ENCODE measurements around the gene ITGBL1.

Gene ITGBL1

DNA sequence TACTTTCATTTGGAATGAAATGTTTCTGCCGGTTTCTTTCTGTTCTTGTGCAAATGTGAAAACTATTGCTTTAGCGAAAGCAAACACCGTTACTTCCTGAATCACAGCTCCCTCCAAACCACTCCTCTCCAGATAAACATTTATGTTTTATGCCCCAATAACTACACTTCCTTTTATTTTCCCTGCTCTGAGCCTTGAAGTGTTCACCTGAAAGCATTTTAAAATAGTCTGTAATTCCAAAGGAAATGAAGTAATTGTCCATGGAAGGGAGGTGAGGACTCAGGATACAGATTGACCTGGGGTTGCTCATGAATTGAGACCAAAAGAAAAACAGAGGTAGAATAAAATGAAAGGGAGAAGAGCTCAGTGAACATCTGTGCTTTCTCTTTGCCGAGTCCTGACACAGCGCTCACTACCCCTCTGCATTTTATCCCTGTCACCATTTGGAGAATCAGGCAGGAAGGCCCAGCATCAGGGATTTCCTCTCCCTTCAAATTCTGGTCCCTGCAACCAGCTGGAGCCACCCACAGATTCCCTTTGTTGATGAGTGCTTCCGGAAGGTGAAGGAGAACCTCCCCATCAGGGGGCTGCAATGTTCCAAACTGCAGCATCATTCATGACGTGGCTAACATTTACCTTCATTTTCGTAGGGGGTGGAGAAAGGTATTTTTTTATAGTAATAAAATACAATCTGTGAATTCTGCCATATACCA lies 171.9 kb downstream of the ITGBL1 start:
- Histone ChIP-seq H3K36me3 (ENCODE audit: control insufficient read depth, insufficient read depth, low read length) (no peaks in the 10 kb centered on the region), H3K27ac (ENCODE audit: insufficient read depth, low read depth, low read length, poor library complexity, severe bottlenecking) (no peak overlapping the region), H3K4me3 (ENCODE audit: insufficient read depth, low read depth, low read length) (no peak overlapping the region), H3K9me3 (ENCODE audit: control insufficient read depth, low read length) (no peaks in the 10 kb centered on the region), H3K4me1 (ENCODE audit: control insufficient read depth, insufficient read depth, low read length) (no peaks in the 10 kb centered on the region), H3K27me3 (ENCODE audit: control insufficient read depth, insufficient read depth, low read length, poor library complexity, severe bottlenecking) (no peaks in the 10 kb centered on the region)
- WGBS, 2 experiments, result 77 to 86% methylated on average over 6 of the region's 8 CpGs

DNA sequence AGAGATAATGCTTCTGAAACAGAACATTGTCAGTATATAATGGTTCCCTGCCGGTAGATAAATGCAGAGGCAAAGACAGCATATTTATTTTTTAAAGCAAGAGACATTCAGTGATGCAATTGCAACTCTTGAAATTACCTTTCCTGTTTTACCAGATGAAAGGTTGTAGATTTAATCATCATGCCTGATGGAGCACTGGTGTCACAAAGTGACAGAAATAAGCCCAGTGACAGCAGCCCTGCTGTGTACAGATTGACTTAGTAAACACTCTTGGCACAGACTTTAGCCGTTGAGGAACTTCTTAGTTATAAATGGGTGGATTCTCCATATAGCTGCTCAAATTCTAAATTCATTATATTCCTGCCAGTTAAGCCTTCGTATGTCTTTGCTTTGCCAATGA lies 172.5 kb downstream of the ITGBL1 start:
- H3K36me3 ChIP-seq (ENCODE audit: control insufficient read depth, insufficient read depth, low read length), result no peaks in the 10 kb centered on the region
- no peaks in the 10 kb centered on the region for H3K9me3 ChIP-seq (ENCODE audit: control insufficient read depth, low read length)
- no peaks in the 10 kb centered on the region for H3K4me1 ChIP-seq (ENCODE audit: control insufficient read depth, insufficient read depth, low read length)
- no peak overlapping the region for H3K27ac ChIP-seq (ENCODE audit: insufficient read depth, low read depth, low read length, poor library complexity, severe bottlenecking)
- no peak overlapping the region for H3K4me3 ChIP-seq (ENCODE audit: insufficient read depth, low read depth, low read length)
- 94 to 100% methylated on average over 2 to 3 of the region's 3 CpGs for WGBS, 2 experiments
- no peaks in the 10 kb centered on the region for H3K27me3 ChIP-seq (ENCODE audit: control insufficient read depth, insufficient read depth, low read length, poor library complexity, severe bottlenecking)

DNA sequence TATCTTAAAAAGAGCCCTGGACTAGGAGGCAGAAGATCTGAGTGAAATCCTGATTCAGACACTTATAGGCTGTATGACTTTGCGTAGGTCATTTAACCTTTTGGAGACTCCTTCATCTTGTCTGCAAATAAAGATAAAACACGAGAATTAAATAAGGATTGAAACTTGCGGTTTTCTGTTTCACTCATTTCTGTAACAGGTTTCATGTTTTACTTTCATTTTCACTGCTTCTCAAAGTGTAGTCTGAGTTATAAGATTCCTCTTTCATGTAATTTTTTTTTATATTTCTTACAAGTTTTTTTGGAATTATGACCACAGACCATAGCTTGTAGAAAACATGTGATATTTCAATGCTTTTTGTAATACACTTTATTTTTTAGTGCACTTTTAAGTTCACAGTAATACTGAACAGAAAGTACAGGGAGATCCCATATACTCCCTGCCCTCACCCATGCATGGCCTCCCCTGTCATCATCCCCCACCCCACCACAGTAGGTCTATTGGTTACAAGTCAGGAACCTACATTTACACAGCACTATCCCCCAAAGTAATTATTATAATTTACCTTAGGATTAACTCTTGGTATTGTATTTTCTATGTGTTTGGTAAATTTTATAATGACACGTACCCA lies 174.6 kb downstream of the ITGBL1 start:
- Histone ChIP-seq H3K27ac (ENCODE audit: insufficient read depth, low read depth, low read length, poor library complexity, severe bottlenecking) (no peak overlapping the region), H3K4me1 (ENCODE audit: control insufficient read depth, insufficient read depth, low read length) (no peaks in the 10 kb centered on the region), H3K36me3 (ENCODE audit: control insufficient read depth, insufficient read depth, low read length) (no peaks in the 10 kb centered on the region), H3K4me3 (ENCODE audit: insufficient read depth, low read depth, low read length) (no peak overlapping the region), H3K9me3 (ENCODE audit: control insufficient read depth, low read length) (no peaks in the 10 kb centered on the region), H3K27me3 (ENCODE audit: control insufficient read depth, insufficient read depth, low read length, poor library complexity, severe bottlenecking) (no peaks in the 10 kb centered on the region)
- WGBS, 2 experiments, result 91 to 98% methylated on average over 2 to 4 of the region's 4 CpGs

DNA sequence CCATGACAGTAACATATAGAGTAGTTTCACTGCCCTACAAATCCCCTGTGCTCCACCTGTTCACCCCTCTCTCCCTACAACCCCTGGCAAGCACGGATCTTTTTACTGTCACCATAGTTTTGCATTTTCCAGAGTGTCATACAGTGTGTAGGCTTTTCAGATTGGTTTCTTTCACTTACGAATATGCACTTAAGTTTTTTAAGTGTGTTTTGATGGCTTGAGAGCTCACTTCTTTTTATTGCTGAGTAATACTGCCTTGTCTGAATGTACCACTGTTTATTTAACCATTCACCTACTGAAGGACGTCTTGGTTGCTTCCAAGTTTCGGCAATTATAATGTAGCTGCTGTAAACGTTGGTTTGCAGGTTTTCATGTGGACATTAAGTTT lies 175.1 kb downstream of the ITGBL1 start:
- Histone ChIP-seq H3K27ac (ENCODE audit: insufficient read depth, low read depth, low read length, poor library complexity, severe bottlenecking) (no peak overlapping the region), H3K36me3 (ENCODE audit: control insufficient read depth, insufficient read depth, low read length) (no peaks in the 10 kb centered on the region), H3K27me3 (ENCODE audit: control insufficient read depth, insufficient read depth, low read length, poor library complexity, severe bottlenecking) (no peaks in the 10 kb centered on the region), H3K4me1 (ENCODE audit: control insufficient read depth, insufficient read depth, low read length) (no peaks in the 10 kb centered on the region), H3K9me3 (ENCODE audit: control insufficient read depth, low read length) (no peaks in the 10 kb centered on the region), H3K4me3 (ENCODE audit: insufficient read depth, low read depth, low read length) (no peak overlapping the region)
- 75 to 86% methylated on average over 5 of the region's 5 CpGs for WGBS, 2 experiments

DNA sequence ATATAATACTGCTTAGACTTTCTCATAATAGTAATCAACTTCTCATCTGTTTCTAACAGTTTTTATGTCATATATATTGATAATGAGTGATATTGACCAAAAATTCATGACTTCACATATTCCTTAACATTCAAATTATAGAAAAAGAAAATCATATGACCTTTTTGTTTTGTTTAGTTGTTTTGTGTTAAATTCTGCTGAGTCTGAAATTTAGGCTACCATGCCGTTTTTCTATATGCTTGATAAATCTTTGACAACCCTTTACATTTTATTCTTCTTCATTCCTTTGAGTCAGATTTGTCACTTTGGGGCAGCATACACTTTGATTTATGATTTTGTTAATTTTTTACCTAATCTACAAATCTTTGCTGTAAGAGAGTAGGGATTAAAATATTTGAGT lies 176.4 kb downstream of the ITGBL1 start:
- Histone ChIP-seq H3K9me3 (ENCODE audit: control insufficient read depth, low read length) (no peaks in the 10 kb centered on the region), H3K27me3 (ENCODE audit: control insufficient read depth, insufficient read depth, low read length, poor library complexity, severe bottlenecking) (no peaks in the 10 kb centered on the region), H3K27ac (ENCODE audit: insufficient read depth, low read depth, low read length, poor library complexity, severe bottlenecking) (no peak overlapping the region), H3K36me3 (ENCODE audit: control insufficient read depth, insufficient read depth, low read length) (no peaks in the 10 kb centered on the region), H3K4me3 (ENCODE audit: insufficient read depth, low read depth, low read length) (no peak overlapping the region), H3K4me1 (ENCODE audit: control insufficient read depth, insufficient read depth, low read length) (no peaks in the 10 kb centered on the region)
- WGBS, 2 experiments, result 100% methylated on average over 1 of the region's 1 CpG; no CpG with 5 or more reads in 1 of the 2 experiments

DNA sequence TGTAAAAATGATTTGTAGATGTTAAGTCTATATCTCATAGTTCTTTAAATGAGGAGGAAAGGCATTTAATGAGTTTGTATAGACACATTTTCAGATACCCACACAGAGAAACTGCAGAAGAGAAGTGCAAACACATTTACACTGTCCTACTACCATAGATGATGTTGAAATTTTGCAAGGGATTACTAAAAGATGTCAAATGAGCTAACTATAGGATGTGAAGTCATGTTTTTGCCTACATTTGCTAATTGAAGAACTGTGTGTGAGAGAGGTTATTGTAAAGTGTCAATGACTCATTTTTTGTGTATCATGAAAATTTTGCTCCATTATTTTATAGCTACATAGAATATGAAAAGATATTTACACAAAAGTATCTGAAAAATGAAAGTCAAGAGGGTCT lies 178.9 kb downstream of the ITGBL1 start:
- Histone ChIP-seq H3K4me3 (ENCODE audit: insufficient read depth, low read depth, low read length) (no peak overlapping the region), H3K36me3 (ENCODE audit: control insufficient read depth, insufficient read depth, low read length) (no peaks in the 10 kb centered on the region), H3K27me3 (ENCODE audit: control insufficient read depth, insufficient read depth, low read length, poor library complexity, severe bottlenecking) (no peaks in the 10 kb centered on the region)

DNA sequence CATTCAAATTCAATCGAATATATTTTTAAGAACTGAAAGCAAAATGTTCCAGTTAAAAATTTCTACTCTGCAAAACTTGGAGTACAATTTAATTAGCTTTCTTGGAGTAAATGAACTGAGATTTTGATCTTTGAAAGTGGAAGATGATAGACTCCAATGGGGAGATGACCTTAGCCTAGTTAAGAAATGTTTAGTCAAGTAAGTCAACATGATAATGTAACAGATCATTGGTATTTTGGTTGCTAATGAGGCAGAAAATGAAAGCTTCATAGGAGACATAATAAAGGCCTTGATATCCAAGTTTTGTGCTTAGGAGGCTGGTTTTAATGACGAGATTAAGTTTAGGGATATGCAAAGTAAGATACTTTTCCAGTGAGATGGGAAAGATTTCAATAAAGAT lies 181.7 kb downstream of the ITGBL1 start:
- H3K4me1 ChIP-seq (ENCODE audit: control insufficient read depth, insufficient read depth, low read length), result no peaks in the 10 kb centered on the region
- H3K27ac ChIP-seq (ENCODE audit: insufficient read depth, low read depth, low read length, poor library complexity, severe bottlenecking), result no peak overlapping the region
- H3K4me3 ChIP-seq (ENCODE audit: insufficient read depth, low read depth, low read length), result no peak overlapping the region
- H3K9me3 ChIP-seq (ENCODE audit: control insufficient read depth, low read length), result no peaks in the 10 kb centered on the region
- WGBS, 2 experiments, result 90 to 96% methylated on average over 2 of the region's 2 CpGs
- no peaks in the 10 kb centered on the region for H3K36me3 ChIP-seq (ENCODE audit: control insufficient read depth, insufficient read depth, low read length)
- H3K27me3 ChIP-seq (ENCODE audit: control insufficient read depth, insufficient read depth, low read length, poor library complexity, severe bottlenecking), result no peaks in the 10 kb centered on the region

More for the DNA sequence above, 178.9 kb downstream of the ITGBL1 start:
- no peak overlapping the region for H3K27ac ChIP-seq (ENCODE audit: insufficient read depth, low read depth, low read length, poor library complexity, severe bottlenecking)
- H3K4me1 ChIP-seq (ENCODE audit: control insufficient read depth, insufficient read depth, low read length), result no peaks in the 10 kb centered on the region
- no peaks in the 10 kb centered on the region for H3K9me3 ChIP-seq (ENCODE audit: control insufficient read depth, low read length)

DNA sequence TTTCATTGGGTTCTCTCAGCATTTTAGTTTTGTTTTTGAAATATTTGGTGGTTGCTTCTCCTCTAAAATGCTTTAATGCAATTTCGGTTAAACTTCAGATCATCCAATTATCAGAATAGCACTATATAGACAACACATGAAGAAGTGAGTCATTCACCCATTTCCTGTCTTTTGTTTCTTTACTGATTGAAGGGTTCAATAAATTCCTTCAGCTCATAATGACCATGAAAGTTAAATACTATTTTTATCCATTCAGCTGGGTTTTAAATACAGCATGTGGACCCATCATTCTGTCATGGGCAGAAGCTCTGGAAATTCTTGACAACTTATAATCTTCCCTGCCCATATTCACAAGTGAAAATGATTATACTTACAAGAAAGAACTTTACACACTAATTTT lies 187.2 kb downstream of the ITGBL1 start:
- no peaks in the 10 kb centered on the region for H3K36me3 ChIP-seq (ENCODE audit: control insufficient read depth, insufficient read depth, low read length)
- no peak overlapping the region for H3K4me3 ChIP-seq (ENCODE audit: insufficient read depth, low read depth, low read length)
- no peaks in the 10 kb centered on the region for H3K4me1 ChIP-seq (ENCODE audit: control insufficient read depth, insufficient read depth, low read length)
- 100% methylated on average over 1 of the region's 1 CpG for WGBS, 2 experiments
- H3K27ac ChIP-seq (ENCODE audit: insufficient read depth, low read depth, low read length, poor library complexity, severe bottlenecking), result no peak overlapping the region
- no peaks in the 10 kb centered on the region for H3K9me3 ChIP-seq (ENCODE audit: control insufficient read depth, low read length)
- no peaks in the 10 kb centered on the region for H3K27me3 ChIP-seq (ENCODE audit: control insufficient read depth, insufficient read depth, low read length, poor library complexity, severe bottlenecking)

DNA sequence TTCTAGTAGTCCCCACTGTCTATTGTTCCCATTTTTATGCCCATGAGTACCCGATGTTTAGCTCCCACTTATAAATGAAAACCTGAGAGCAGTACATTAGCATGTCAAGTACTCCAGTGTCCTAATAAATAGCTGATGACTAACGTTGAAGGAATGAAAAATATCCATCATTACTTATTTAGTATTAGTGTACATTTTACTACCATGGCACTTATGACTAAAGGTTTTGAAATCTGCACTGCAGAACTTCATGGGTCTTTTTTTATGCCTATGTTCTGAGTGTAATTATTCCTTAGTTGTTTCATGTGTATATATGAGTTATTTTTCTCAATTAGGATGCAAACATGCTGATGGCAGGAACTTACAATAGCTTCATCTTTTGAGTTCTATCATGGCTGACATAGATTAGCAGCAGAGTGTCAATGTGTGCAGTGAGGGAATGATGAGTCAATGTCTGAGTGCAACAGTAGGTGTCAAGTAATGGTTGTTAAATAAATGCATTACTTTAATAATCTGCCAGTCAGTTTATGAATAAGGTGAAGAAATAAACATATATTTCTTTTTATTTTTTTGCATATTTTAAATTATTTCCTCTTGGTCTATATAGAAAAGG lies 188.4 kb downstream of the ITGBL1 start:
- no peak overlapping the region for H3K27ac ChIP-seq (ENCODE audit: insufficient read depth, low read depth, low read length, poor library complexity, severe bottlenecking)

DNA sequence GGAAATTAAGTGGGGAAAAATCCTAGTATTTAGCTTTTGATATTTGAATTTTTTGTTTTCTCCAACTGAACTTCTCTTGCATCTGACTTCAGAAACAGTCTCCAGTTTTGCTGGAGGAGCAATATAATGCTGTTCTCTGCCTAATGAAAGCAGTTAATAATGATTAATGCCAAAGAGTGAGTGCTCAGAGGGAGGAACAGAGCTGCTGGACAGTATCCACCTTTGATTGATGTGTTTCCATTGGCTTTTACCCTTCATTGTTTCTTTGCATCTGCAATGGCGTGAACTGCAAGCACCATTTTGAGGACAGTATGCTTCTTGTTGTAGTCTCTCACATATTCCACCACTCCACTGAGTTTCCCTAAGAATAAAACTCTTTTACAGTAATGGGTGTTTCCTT lies 193.4 kb downstream of the ITGBL1 start:
- Histone ChIP-seq H3K4me1 (ENCODE audit: control insufficient read depth, insufficient read depth, low read length) (no peaks in the 10 kb centered on the region), H3K4me3 (ENCODE audit: insufficient read depth, low read depth, low read length) (no peak overlapping the region), H3K27ac (ENCODE audit: insufficient read depth, low read depth, low read length, poor library complexity, severe bottlenecking) (no peak overlapping the region), H3K36me3 (ENCODE audit: control insufficient read depth, insufficient read depth, low read length) (no peaks in the 10 kb centered on the region), H3K27me3 (ENCODE audit: control insufficient read depth, insufficient read depth, low read length, poor library complexity, severe bottlenecking) (no peaks in the 10 kb centered on the region), H3K9me3 (ENCODE audit: control insufficient read depth, low read length) (no peaks in the 10 kb centered on the region)
- 86 to 92% methylated on average over 1 of the region's 1 CpG for WGBS, 2 experiments

More for the DNA sequence above, 188.4 kb downstream of the ITGBL1 start:
- H3K9me3 ChIP-seq (ENCODE audit: control insufficient read depth, low read length), result no peaks in the 10 kb centered on the region
- H3K4me1 ChIP-seq (ENCODE audit: control insufficient read depth, insufficient read depth, low read length), result no peaks in the 10 kb centered on the region
- H3K4me3 ChIP-seq (ENCODE audit: insufficient read depth, low read depth, low read length), result no peak overlapping the region
- WGBS, 2 experiments, result 79 to 90% methylated on average over 1 to 2 of the region's 2 CpGs
- no peaks in the 10 kb centered on the region for H3K36me3 ChIP-seq (ENCODE audit: control insufficient read depth, insufficient read depth, low read length)
- no peaks in the 10 kb centered on the region for H3K27me3 ChIP-seq (ENCODE audit: control insufficient read depth, insufficient read depth, low read length, poor library complexity, severe bottlenecking)
